Measurements from ENCODE around the gene CYB5R3. TPM values are rescaled to one million over a fixed set of nuclear protein-coding genes. Genes with fewer than 3 reads are reported as not detected.

Gene CYB5R3
- polyA plus RNA-seq, 2 of the 4 experiments (the other 2 are of a cell fraction) = 30.8 to 51.8 TPM

- Histone ChIP-seq H3K4me3 (no peak overlapping the region), H3K9me3 (no peaks in the 10 kb centered on the region), H3K4me2 (no peak overlapping the region), H3K4me1 (no peaks in the 10 kb centered on the region), H3K27ac (no peak overlapping the region)
- WGBS (ENCODE audit: missing lambda C conversion rate) = 94% methylated on average over 5 of the region's 5 CpGs
- TF ChIP-seq HMGXB4 (CRISPR knock-in tag; IDR thresholded peaks at IDR 0.05; ENCODE audit: borderline replicate concordance) (no peak), REST (IDR thresholded peaks at IDR 0.05) (no peak), MAX (IDR thresholded peaks at IDR 0.05) (no peak), CHD2 (IDR thresholded peaks at IDR 0.05; ENCODE audit: low read length, partially characterized antibody) (no peak), HEYL (CRISPR knock-in tag; IDR thresholded peaks at IDR 0.05) (no peak), BHLHE40 (IDR thresholded peaks at IDR 0.05; ENCODE audit: low read depth, low read length) (no peak), RFX5 (IDR thresholded peaks at IDR 0.05) (no peak), GATA3 (IDR thresholded peaks at IDR 0.05; ENCODE audit: borderline replicate concordance) (no peak), NR3C1 (IDR thresholded peaks at IDR 0.05) (no peak), POLR2A (IDR thresholded peaks at IDR 0.05; ENCODE audit: low read length) (no peak), NPAS2 (CRISPR knock-in tag; IDR thresholded peaks at IDR 0.05; ENCODE audit: borderline replicate concordance) (no peak), KDM5A (IDR thresholded peaks at IDR 0.05) (no peak), ZNF302 (CRISPR knock-in tag; IDR thresholded peaks at IDR 0.05) (no peak), MAZ (IDR thresholded peaks at IDR 0.05; ENCODE audit: borderline replicate concordance, low read depth, low read length) (no peak), HDAC2 (IDR thresholded peaks at IDR 0.05) (no peak), SREBF2 (IDR thresholded peaks at IDR 0.05) (no peak), JUNB (IDR thresholded peaks at IDR 0.05) (no peak), CBX8 (IDR thresholded peaks at IDR 0.05) (no peak)
- CTCF ChIA-PET = no interaction called here
- FAIRE-seq (no peak), ATAC-seq (no peak), DNase-seq (ENCODE audit: low read depth in 1 of 2, low spot score in 1 of 2) (no peak)
- POLR2A ChIA-PET = no interaction called here
These were observed 61.5 kb downstream of the CYB5R3 start for GRCh38 chr22:42587588-42588175.

- ATAC-seq (no peak), DNase-seq (ENCODE audit: low read depth in 1 of 2, low spot score in 1 of 2) (no peak), FAIRE-seq (no peak)
- H3K4me2 ChIP-seq = no peak overlapping the region
- 93% methylated on average over 4 of the region's 4 CpGs for WGBS (ENCODE audit: missing lambda C conversion rate)
- no peak overlapping the region for H3K4me3 ChIP-seq
- CTCF ChIA-PET = no interaction called here
- TF ChIP-seq NFE2L2 (conservative IDR thresholded peaks at IDR 0.05; ENCODE audit: low read length) = no peak
- no peak for TF ChIP-seq KDM5A (IDR thresholded peaks at IDR 0.05)
- no peak for TF ChIP-seq REST (IDR thresholded peaks at IDR 0.05)
- no peak for TF ChIP-seq FOSL2 (IDR thresholded peaks at IDR 0.05)
- TF ChIP-seq FOSL2 (CRISPR knock-in tag; IDR thresholded peaks at IDR 0.05) = no peak
- TF ChIP-seq GATA3 (IDR thresholded peaks at IDR 0.05; ENCODE audit: borderline replicate concordance) = no peak
- TF ChIP-seq BCL3 (IDR thresholded peaks at IDR 0.05) = no peak
- no peak for TF ChIP-seq HEYL (CRISPR knock-in tag; IDR thresholded peaks at IDR 0.05)
- no peak for TF ChIP-seq EHF (CRISPR knock-in tag; IDR thresholded peaks at IDR 0.05)
- TF ChIP-seq EP300 (IDR thresholded peaks at IDR 0.05) = no peak
- TF ChIP-seq FOXS1 (CRISPR knock-in tag; IDR thresholded peaks at IDR 0.05) = no peak
- no peak for TF ChIP-seq RNF2 (IDR thresholded peaks at IDR 0.05; ENCODE audit: borderline replicate concordance, low read depth)
- no peak for TF ChIP-seq SMC3 (IDR thresholded peaks at IDR 0.05)
- no peak for TF ChIP-seq ATOH8 (CRISPR knock-in tag; IDR thresholded peaks at IDR 0.05; ENCODE audit: low read depth)
- no peak overlapping the region for H3K27ac ChIP-seq
- POLR2A ChIA-PET = no interaction called here
- H3K9me3 ChIP-seq = no peaks in the 10 kb centered on the region
- no peaks in the 10 kb centered on the region for H3K4me1 ChIP-seq
These were observed 62.8 kb downstream of the CYB5R3 start for GRCh38 chr22:42586381-42586780.
